Fibroblast of lung (primary cell): Measurements from ENCODE around the gene RARRES1. TPM values are rescaled to one million over a fixed set of nuclear protein-coding genes. Genes with fewer than 3 reads are reported as not detected.

ENCODE experiments used
- DNase-seq, 2 donors: peaks; one replicate each; pipeline versions ENCODE4 v3.0.0 to v3.0.0-alpha.2; 2010; ENCODE audit warnings: low read depth in 2 of 2
- H2AFZ ChIP-seq: 2 replicates; pipeline ENCODE4 v1.5.1; 2012; ENCODE audit warnings: low read length, control low read depth, inconsistent platforms
- H3K27ac ChIP-seq: 2 replicates; pipeline ENCODE4 v1.5.1; 2011; ENCODE audit warnings: low read length, control low read depth; ENCODE audit not compliant: insufficient read depth
- H3K27me3 ChIP-seq: 2 replicates; pipeline ENCODE4 v1.5.1; 2011; ENCODE audit warnings: mild to moderate bottlenecking, low read length; ENCODE audit not compliant: control insufficient read depth, insufficient read depth
- H3K36me3 ChIP-seq: 2 replicates; pipeline ENCODE4 v1.5.1; 2011; ENCODE audit warnings: low read length; ENCODE audit not compliant: control insufficient read depth, insufficient read depth
- H3K4me1 ChIP-seq: 2 replicates; pipeline ENCODE4 v1.5.1; 2011; ENCODE audit warnings: low read length; ENCODE audit not compliant: control insufficient read depth, insufficient read depth; ENCODE audit errors: extremely low read depth
- H3K4me2 ChIP-seq: 2 replicates; pipeline ENCODE4 v1.5.1; 2011; ENCODE audit warnings: low read length, control low read depth; ENCODE audit not compliant: insufficient read depth; ENCODE audit errors: extremely low read depth
- H3K4me3 ChIP-seq, 4 experiments: fragments of 200-600 bp in 1 of 4; sonication (generic) in 1 of 4; replicated peaks in 1 of 4; 2 replicates each; pipeline ENCODE4 v1.5.1; 2011 to 2016; ENCODE audit warnings: low read length in 4 of 4, low read depth in 3 of 4, mild to moderate bottlenecking in 3 of 4, control low read depth in 2 of 4, inconsistent platforms in 1 of 4, mixed read lengths in 1 of 4; ENCODE audit not compliant: insufficient read depth in 1 of 4; ENCODE audit errors: control extremely low read depth in 1 of 4
- H3K79me2 ChIP-seq: 2 replicates; pipeline ENCODE4 v1.5.1; 2012; ENCODE audit warnings: mild to moderate bottlenecking, low read length, inconsistent platforms; ENCODE audit not compliant: control insufficient read depth, insufficient read depth
- H3K9ac ChIP-seq: 2 replicates; pipeline ENCODE4 v1.5.1; 2011; ENCODE audit warnings: mild to moderate bottlenecking, low read length, control low read depth; ENCODE audit not compliant: insufficient read depth
- H3K9me3 ChIP-seq: 2 replicates; pipeline ENCODE4 v1.5.1; 2012; ENCODE audit warnings: low read depth, low read length; ENCODE audit not compliant: control insufficient read depth, insufficient read depth
- H4K20me1 ChIP-seq: 2 replicates; pipeline ENCODE4 v1.5.1; 2011; ENCODE audit warnings: low read length; ENCODE audit not compliant: control insufficient read depth, insufficient read depth; ENCODE audit errors: extremely low read depth
- EZH2 ChIP-seq: IDR thresholded peaks from 2 replicates; pipeline ENCODE4 v1.5.1; 2012; ENCODE audit warnings: low read length, control low read depth, mild to moderate bottlenecking; ENCODE audit errors: missing control alignments
- polyA plus RNA-seq, 2 donors: library from polyadenylated mRNA; depleted of rRNA in 1 of 2; stranded (reverse) in 1 of 2; unstranded in 1 of 2; fragments of >200 nt; gene quantifications; 2 replicates each; pipeline ENCODE4 v1.2.1, GENCODE V29; 2011 to 2012; ENCODE audit warnings: missing spikeins in 1 of 2
- total RNA-seq: library from RNA; depleted of rRNA; stranded (reverse); fragments of >200 nt; gene quantifications from 2 replicates; pipeline ENCODE4 v1.2.1, GENCODE V29; 2014
- TF ChIP-seq, protein P1 (sequence below), 2 donors: IDR thresholded peaks in 1 of 2; conservative IDR thresholded peaks in 1 of 2; 1 replicate in 1 of 2; 2 replicates in 1 of 2; pipeline ENCODE4 v1.5.1; 2011 to 2012; ENCODE audit warnings: low read length in 2 of 2, control low read depth in 1 of 2, inconsistent platforms in 1 of 2, low read depth in 1 of 2, mild to moderate bottlenecking in 1 of 2

Gene RARRES1
- total and polyA plus RNA-seq, 2 donors (not counting 1 experiment from before 2014, with no cell fraction given): 27.7 to 93.3 TPM

DNA sequence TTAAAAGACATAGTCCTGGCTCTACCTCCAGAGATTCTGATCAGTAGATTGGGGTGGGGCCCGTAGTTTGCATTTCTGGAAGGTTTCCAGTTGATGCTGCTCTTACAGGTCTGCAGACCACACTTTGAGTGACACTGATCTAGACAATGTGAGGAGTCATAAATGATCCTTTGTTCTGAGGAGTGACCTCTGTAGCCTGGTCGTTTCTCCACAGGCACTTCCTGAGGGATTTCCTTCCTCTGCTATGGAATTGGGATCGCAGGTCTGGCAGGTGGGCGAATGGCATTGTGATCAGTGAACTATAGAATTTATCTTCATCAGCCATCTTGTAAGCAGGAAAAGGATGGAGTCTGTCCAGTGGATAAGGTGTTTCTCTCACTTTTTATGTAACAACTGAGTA, 82.5 kb downstream of the RARRES1 start:
- Histone ChIP-seq H3K27ac (no peak overlapping the region), H3K36me3 (peaks cover 5% of the 10 kb centered on the region), H3K9ac (no peak overlapping the region), H4K20me1 (no peaks in the 10 kb centered on the region), H3K4me2 (no peak overlapping the region), H3K79me2 (peaks cover 19% of the 10 kb centered on the region), H2AFZ (no peak overlapping the region), H3K27me3 (no peaks in the 10 kb centered on the region), H3K4me3 (no peak overlapping the region), H3K9me3 (no peaks in the 10 kb centered on the region), H3K4me1 (peaks cover 2% of the 10 kb centered on the region)
- TF ChIP-seq, protein P1, sequence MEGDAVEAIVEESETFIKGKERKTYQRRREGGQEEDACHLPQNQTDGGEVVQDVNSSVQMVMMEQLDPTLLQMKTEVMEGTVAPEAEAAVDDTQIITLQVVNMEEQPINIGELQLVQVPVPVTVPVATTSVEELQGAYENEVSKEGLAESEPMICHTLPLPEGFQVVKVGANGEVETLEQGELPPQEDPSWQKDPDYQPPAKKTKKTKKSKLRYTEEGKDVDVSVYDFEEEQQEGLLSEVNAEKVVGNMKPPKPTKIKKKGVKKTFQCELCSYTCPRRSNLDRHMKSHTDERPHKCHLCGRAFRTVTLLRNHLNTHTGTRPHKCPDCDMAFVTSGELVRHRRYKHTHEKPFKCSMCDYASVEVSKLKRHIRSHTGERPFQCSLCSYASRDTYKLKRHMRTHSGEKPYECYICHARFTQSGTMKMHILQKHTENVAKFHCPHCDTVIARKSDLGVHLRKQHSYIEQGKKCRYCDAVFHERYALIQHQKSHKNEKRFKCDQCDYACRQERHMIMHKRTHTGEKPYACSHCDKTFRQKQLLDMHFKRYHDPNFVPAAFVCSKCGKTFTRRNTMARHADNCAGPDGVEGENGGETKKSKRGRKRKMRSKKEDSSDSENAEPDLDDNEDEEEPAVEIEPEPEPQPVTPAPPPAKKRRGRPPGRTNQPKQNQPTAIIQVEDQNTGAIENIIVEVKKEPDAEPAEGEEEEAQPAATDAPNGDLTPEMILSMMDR (conservative IDR thresholded peaks at IDR 0.05 in 1 of 2, IDR thresholded peaks at IDR 0.05 in 1 of 2; ENCODE audit: low read depth in 1 of 2, low read length in 2 of 2): no peak
- TF ChIP-seq EZH2: no peak
- no peak for DNase-seq

Other genes with a start within 250 kb of the RARRES1 start
- 7.9 and 11.8 TPM in 2 replicates for gene MLF1, start 161.3 kb downstream of the RARRES1 start, total RNA-seq
- gene MLF1, start 161.3 kb downstream of the RARRES1 start, polyA plus RNA-seq: 4.7 and 6.9 TPM in 2 replicates
- gene GFM1, start 87.9 kb downstream of the RARRES1 start, total RNA-seq: 27.7 and 38.6 TPM in 2 replicates
- gene GFM1, start 87.9 kb downstream of the RARRES1 start, polyA plus RNA-seq: 30.5 and 31.4 TPM in 2 replicates
- 168 and 495 TPM in 2 replicates for gene LXN, start 59.8 kb downstream of the RARRES1 start, total RNA-seq
- 162 and 172 TPM in 2 replicates for gene LXN, start 59.8 kb downstream of the RARRES1 start, polyA plus RNA-seq
- 117 and 159 TPM in 2 replicates for gene MFSD1, start 69.6 kb upstream of the RARRES1 start, total RNA-seq
- 103 and 127 TPM in 2 replicates for gene MFSD1, start 69.6 kb upstream of the RARRES1 start, polyA plus RNA-seq